K562 (cell line): ENCODE measurements around the gene NMNAT3. TPM values are rescaled to one million over a fixed set of nuclear protein-coding genes. Genes with fewer than 3 reads are reported as not detected.

Experiments
- ARNT ChIP-seq, 2 experiments: fragments of 450-650 bp; IDR thresholded peaks; 2 replicates each; pipeline ENCODE4 v1.6.1; 2016; ENCODE audit warnings: mild to moderate bottlenecking in 1 of 2
- ATF1 ChIP-seq, 2 experiments: fragments of 450-650 bp in 1 of 2; IDR thresholded peaks; 2 replicates each; pipeline ENCODE4 v1.6.1; 2016; ENCODE audit warnings: missing compliant biosample characterization in 1 of 2, missing genetic modification characterization in 1 of 2
- CBX5 ChIP-seq: IDR thresholded peaks from 2 replicates; pipeline ENCODE4 v1.6.1; 2014; ENCODE audit warnings: low read depth, borderline replicate concordance
- CCAR2 ChIP-seq: fragments of 200-400 bp; formaldehyde crosslinking; IDR thresholded peaks from 2 replicates; pipeline ENCODE4 v1.6.1; 2017; ENCODE audit warnings: mild to moderate bottlenecking, low read depth, low read length
- DMBX1 ChIP-seq: fragments of 250-450 bp; sonication (Bioruptor Pico); IDR thresholded peaks from 2 replicates; pipeline ENCODE4 v1.8.0; 2022; ENCODE audit warnings: inconsistent platforms, mild to moderate bottlenecking, moderate library complexity, borderline replicate concordance
- GTF2E2 ChIP-seq: fragments of 200-800 bp; sonication (Bioruptor generic); IDR thresholded peaks from 2 replicates; pipeline ENCODE4 v1.6.1; 2016; ENCODE audit warnings: missing genetic modification characterization, missing compliant biosample characterization
- HNRNPUL1 ChIP-seq: fragments of 200-400 bp; formaldehyde crosslinking; IDR thresholded peaks from 2 replicates; pipeline ENCODE4 v1.6.1; 2017; ENCODE audit warnings: low read length
- MEF2D ChIP-seq: conservative IDR thresholded peaks from 2 replicates; pipeline ENCODE4 v1.6.1; 2016; ENCODE audit warnings: low read depth, missing genetic modification characterization, missing compliant biosample characterization
- NFIC ChIP-seq: fragments of 450-650 bp; IDR thresholded peaks from 2 replicates; pipeline ENCODE4 v1.6.1; 2017; ENCODE audit warnings: mild to moderate bottlenecking, inconsistent platforms
- NONO ChIP-seq, 2 experiments: fragments of 200-400 bp in 1 of 2; fragments of 450-650 bp in 1 of 2; formaldehyde crosslinking in 1 of 2; IDR thresholded peaks; 2 replicates each; pipeline ENCODE4 v1.6.1; 2017; ENCODE audit warnings: low read depth in 2 of 2, mild to moderate bottlenecking in 2 of 2, moderate library complexity in 2 of 2, low read length in 1 of 2
- POU5F1 ChIP-seq: fragments of 150-350 bp; IDR thresholded peaks from 2 replicates; pipeline ENCODE4 v1.6.1; 2014; ENCODE audit warnings: borderline replicate concordance, low read length, low read depth, mild to moderate bottlenecking; ENCODE audit not compliant: partially characterized antibody
- RBM14 ChIP-seq: fragments of 200-400 bp; formaldehyde crosslinking; IDR thresholded peaks from 2 replicates; pipeline ENCODE4 v1.6.1; 2018; ENCODE audit warnings: low read depth, mild to moderate bottlenecking, low read length, moderate library complexity, borderline replicate concordance; ENCODE audit not compliant: insufficient read depth
- SIRT6 ChIP-seq: IDR thresholded peaks from one replicate; pipeline ENCODE4 v1.6.1; 2012; ENCODE audit warnings: low read depth, mild to moderate bottlenecking, control low read depth, inconsistent platforms, low read length, moderate library complexity
- SMC3 ChIP-seq: conservative IDR thresholded peaks from 2 replicates; pipeline ENCODE4 v1.6.1; 2011; ENCODE audit warnings: low read depth, low read length, improper control_type of control experiment; ENCODE audit not compliant: insufficient read depth
- TCFL5 ChIP-seq: fragments of 250-450 bp; sonication (Bioruptor Pico); conservative IDR thresholded peaks from 2 replicates; pipeline ENCODE4 v1.6.1; 2021; ENCODE audit warnings: mild to moderate bottlenecking, moderate library complexity, matching md5 sums
- ZEB2 ChIP-seq: fragments of 450-650 bp; IDR thresholded peaks from 2 replicates; pipeline ENCODE4 v1.6.1; 2016
- ZFPM2 ChIP-seq: fragments of 250-450 bp; sonication (Bioruptor Pico); IDR thresholded peaks from 2 replicates; pipeline ENCODE4 v1.5.1; 2022; ENCODE audit warnings: mild to moderate bottlenecking
- ZNF143 ChIP-seq: sonication (generic); formaldehyde crosslinking; IDR thresholded peaks from 2 replicates; pipeline ENCODE4 v1.9.0; 2022; ENCODE audit warnings: mild to moderate bottlenecking, missing genetic modification reagents
- ZNF239 ChIP-seq: fragments of 250-450 bp; sonication (Bioruptor Pico); IDR thresholded peaks from 2 replicates; pipeline ENCODE4 v1.4.0; 2020; ENCODE audit warnings: mild to moderate bottlenecking
- ZNF699 ChIP-seq: fragments of 250-450 bp; sonication (Bioruptor Pico); IDR thresholded peaks from 2 replicates; pipeline ENCODE4 v1.8.0; 2021; ENCODE audit warnings: mild to moderate bottlenecking, moderate library complexity; ENCODE audit not compliant: insufficient replicate concordance
- polyA plus RNA-seq, 8 experiments: library from polyadenylated mRNA; depleted of rRNA in 4 of 8; stranded (reverse) in 5 of 8; unstranded in 3 of 8; fragments of >200 nt; fragmentation: Nextera tagmentation in 2 of 8; fragmentation: Illumina TruSeq in 1 of 8; extraction: Ambion mirVana in 2 of 8; extraction: Trizol in 1 of 8; gene quantifications; 2 replicates each; pipeline versions ENCODE4 v1.2.1 to v1.2.3, GENCODE V29; 2011 to 2014; ENCODE audit warnings: inconsistent platforms in 1 of 8, missing spikeins in 1 of 8
- total RNA-seq, 7 experiments: library from RNA; depleted of rRNA in 6 of 7; stranded (reverse); fragments of >200 nt in 6 of 7; fragmentation: Illumina TruSeq in 2 of 7; extraction: Trizol in 2 of 7; gene quantifications; 2 replicates each; pipeline versions ENCODE4 v1.2.1 to v1.2.3, GENCODE V29; 2011 to 2021; ENCODE audit warnings: low replicate concordance in 1 of 7
- TF ChIP-seq, protein P1 (sequence below): fragments of 450-650 bp; formaldehyde crosslinking; IDR thresholded peaks from 2 replicates; pipeline ENCODE4 v1.4.0; 2020; ENCODE audit warnings: mild to moderate bottlenecking, moderate library complexity
- TF ChIP-seq, protein P2 (sequence below): fragments of 250-450 bp; sonication (Bioruptor Pico); IDR thresholded peaks from 2 replicates; pipeline ENCODE4 v1.8.0; 2022; ENCODE audit warnings: moderate library complexity, mild to moderate bottlenecking, inconsistent platforms
- TF ChIP-seq, protein P3 (sequence below), 3 experiments: IDR thresholded peaks in 2 of 3; conservative IDR thresholded peaks in 1 of 3; 2 replicates each; pipeline ENCODE4 v1.5.1; 2011 to 2012; ENCODE audit warnings: low read length in 3 of 3, mild to moderate bottlenecking in 3 of 3, control low read depth in 2 of 3, improper control_type of control experiment in 1 of 3, inconsistent platforms in 1 of 3, low read depth in 1 of 3, mixed read lengths in 1 of 3, moderate library complexity in 1 of 3; ENCODE audit not compliant: insufficient read depth in 2 of 3

Gene NMNAT3
- total and polyA plus RNA-seq, 9 of the 15 experiments (the other 6 are each of a cell fraction or from before 2014, with no cell fraction given) = 2.3 to 12.5 (median 6.6) TPM

DNA sequence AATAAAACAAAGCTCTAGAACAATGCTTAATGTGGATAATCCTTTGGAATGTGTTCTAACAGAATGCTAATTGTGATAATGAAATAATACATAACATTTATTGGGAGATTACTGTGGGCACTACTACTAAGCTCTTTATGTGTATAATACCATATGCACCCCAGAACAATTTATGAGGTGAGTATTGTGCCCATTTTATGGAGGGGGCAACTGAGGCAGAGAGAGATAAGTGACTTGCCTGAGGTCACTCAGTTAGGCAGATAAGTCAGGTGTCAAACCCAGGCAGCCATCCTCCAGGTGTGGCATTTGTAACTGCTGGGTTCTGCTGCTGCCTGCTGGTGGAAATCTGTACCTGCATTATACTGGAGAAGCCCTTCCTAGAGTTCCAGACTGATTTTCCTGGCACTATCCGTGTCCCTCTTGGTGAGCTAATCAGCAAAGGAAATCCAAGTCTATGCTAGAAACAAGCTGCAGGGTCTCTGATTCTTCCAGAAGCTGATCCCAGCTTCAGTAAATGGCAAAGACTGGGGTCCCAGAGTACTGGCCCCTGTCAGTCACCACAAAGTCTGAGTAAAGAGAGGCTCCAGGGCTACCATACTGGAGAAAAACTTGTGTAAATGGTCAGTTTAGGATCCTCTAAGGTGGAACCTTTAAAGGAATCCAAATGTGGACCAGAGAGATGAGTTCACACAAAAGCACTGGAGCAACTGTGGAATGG is 115.7 kb downstream of the NMNAT3 start (continued):
- no peak for TF ChIP-seq ZNF239 (CRISPR knock-in tag)
- no peak for TF ChIP-seq HNRNPUL1
- TF ChIP-seq, protein P1, sequence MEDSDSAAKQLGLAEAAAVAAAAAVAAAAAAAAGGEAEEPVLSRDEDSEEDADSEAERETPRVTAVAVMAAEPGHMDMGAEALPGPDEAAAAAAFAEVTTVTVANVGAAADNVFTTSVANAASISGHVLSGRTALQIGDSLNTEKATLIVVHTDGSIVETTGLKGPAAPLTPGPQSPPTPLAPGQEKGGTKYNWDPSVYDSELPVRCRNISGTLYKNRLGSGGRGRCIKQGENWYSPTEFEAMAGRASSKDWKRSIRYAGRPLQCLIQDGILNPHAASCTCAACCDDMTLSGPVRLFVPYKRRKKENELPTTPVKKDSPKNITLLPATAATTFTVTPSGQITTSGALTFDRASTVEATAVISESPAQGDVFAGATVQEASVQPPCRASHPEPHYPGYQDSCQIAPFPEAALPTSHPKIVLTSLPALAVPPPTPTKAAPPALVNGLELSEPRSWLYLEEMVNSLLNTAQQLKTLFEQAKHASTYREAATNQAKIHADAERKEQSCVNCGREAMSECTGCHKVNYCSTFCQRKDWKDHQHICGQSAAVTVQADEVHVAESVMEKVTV (CRISPR knock-in tag) = peak; percentile 50; the same call in 1 of the 2 replicates
- TF ChIP-seq ZNF143 (CRISPR knock-in tag) = no peak
- peak; percentile 39 for TF ChIP-seq SMC3
- no peak for TF ChIP-seq TCFL5
- TF ChIP-seq, protein P2, sequence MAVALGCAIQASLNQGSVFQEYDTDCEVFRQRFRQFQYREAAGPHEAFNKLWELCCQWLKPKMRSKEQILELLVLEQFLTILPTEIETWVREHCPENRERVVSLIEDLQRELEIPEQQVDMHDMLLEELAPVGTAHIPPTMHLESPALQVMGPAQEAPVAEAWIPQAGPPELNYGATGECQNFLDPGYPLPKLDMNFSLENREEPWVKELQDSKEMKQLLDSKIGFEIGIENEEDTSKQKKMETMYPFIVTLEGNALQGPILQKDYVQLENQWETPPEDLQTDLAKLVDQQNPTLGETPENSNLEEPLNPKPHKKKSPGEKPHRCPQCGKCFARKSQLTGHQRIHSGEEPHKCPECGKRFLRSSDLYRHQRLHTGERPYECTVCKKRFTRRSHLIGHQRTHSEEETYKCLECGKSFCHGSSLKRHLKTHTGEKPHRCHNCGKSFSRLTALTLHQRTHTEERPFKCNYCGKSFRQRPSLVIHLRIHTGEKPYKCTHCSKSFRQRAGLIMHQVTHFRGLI (CRISPR knock-in tag) = no peak
- no peak for TF ChIP-seq ARNT (IDR thresholded peaks at IDR 0.05)
- no peak for TF ChIP-seq MEF2D
- no peak for TF ChIP-seq ZNF699 (CRISPR knock-in tag)
- TF ChIP-seq, protein P3, sequence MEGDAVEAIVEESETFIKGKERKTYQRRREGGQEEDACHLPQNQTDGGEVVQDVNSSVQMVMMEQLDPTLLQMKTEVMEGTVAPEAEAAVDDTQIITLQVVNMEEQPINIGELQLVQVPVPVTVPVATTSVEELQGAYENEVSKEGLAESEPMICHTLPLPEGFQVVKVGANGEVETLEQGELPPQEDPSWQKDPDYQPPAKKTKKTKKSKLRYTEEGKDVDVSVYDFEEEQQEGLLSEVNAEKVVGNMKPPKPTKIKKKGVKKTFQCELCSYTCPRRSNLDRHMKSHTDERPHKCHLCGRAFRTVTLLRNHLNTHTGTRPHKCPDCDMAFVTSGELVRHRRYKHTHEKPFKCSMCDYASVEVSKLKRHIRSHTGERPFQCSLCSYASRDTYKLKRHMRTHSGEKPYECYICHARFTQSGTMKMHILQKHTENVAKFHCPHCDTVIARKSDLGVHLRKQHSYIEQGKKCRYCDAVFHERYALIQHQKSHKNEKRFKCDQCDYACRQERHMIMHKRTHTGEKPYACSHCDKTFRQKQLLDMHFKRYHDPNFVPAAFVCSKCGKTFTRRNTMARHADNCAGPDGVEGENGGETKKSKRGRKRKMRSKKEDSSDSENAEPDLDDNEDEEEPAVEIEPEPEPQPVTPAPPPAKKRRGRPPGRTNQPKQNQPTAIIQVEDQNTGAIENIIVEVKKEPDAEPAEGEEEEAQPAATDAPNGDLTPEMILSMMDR (IDR thresholded peaks at IDR 0.05 in 2 of 3, conservative IDR thresholded peaks at IDR 0.05 in 1 of 3; ENCODE audit: insufficient read depth in 2 of 3, low read depth in 1 of 3, low read length in 3 of 3) = peak; percentile 54 to 69 (median 68)
- no peak for TF ChIP-seq SIRT6
- TF ChIP-seq NFIC = no peak
- no peak for TF ChIP-seq RBM14
- no peak for TF ChIP-seq DMBX1
- TF ChIP-seq GTF2E2 (tag) = no peak
- no peak for TF ChIP-seq ATF1 (CRISPR knock-in tag; IDR thresholded peaks at IDR 0.05)
- no peak for TF ChIP-seq ATF1 (tag; IDR thresholded peaks at IDR 0.05)
- no peak for TF ChIP-seq CCAR2
- TF ChIP-seq NONO (IDR thresholded peaks at IDR 0.05; ENCODE audit: low read depth in 2 of 2, low read length in 1 of 2) = no peak
- 0 out of 2 replicates have a peak, but pooled peaks have one; percentile 35 for TF ChIP-seq ZEB2
- no peak for TF ChIP-seq POU5F1
- TF ChIP-seq CBX5 = no peak
- no peak for TF ChIP-seq ZFPM2 (CRISPR knock-in tag)
